ENCODE results near the gene MAST4. TPM values are rescaled to one million over a fixed set of nuclear protein-coding genes. Genes with fewer than 3 reads are reported as not detected.

Gene MAST4
- total and polyA plus RNA-seq, 2 of the 4 experiments (the other 2 are of a cell fraction): 4.8 to 6.8 TPM

GRCh38 chr5:67009028-67009427 lies 412.8 kb downstream of the MAST4 start (continued):
- TF ChIP-seq ELK1 (IDR thresholded peaks at IDR 0.05; ENCODE audit: borderline replicate concordance, low read depth, low read length): no peak
- TF ChIP-seq NFE2L2 (IDR thresholded peaks at IDR 0.05; ENCODE audit: low read depth, low read length): no peak
- TF ChIP-seq MXI1 (IDR thresholded peaks at IDR 0.05; ENCODE audit: borderline replicate concordance, low read depth, low read length): no peak
- TF ChIP-seq FOS (IDR thresholded peaks at IDR 0.05; ENCODE audit: low read depth, low read length): no peak
- no peak for TF ChIP-seq MAZ (IDR thresholded peaks at IDR 0.05; ENCODE audit: borderline replicate concordance, low read depth, low read length)

Measured in IMR-90 (cell line).